ENCODE results near the gene NOTCH2.

Gene NOTCH2

DNA sequence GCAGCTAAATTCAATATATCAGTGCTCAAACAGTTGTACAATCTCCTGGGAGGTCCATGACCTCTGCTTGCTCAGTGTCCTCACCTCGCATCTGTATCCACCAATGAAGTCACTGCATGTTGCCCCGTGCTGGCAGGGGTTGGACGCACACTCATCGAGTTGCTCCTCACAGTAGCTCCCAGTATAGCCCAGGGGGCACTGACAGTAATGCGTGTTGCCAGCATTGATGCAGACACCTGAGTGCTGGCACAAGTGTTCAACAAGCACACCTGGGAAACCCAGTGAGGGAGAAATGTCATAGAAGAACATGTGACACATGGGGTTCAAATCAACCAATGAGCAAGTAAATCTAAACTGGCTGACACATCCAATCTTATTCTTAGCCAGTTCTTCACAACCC is 132.3 kb downstream of the NOTCH2 start:
- no peak for DNase-seq

DNA sequence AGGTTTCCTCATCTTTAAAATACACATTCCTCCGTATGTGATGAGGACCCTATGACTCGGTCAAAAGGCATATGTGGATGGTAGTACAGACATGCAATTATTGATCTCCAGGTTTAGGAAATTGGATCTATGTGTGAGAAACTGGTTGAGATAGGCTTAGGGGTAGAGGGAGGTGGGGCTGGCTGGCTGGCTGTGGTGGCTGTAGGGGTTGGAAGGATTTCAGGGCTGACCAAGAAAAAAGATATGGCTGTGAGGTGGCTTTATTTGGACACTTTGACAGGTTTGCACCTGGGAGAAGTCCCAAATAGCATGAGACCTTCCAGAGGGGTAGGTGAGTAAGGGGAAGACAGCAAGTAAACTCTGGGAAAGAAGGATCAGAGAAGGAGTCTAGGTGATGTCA is 133.5 kb downstream of the NOTCH2 start:
- no peak for DNase-seq

DNA sequence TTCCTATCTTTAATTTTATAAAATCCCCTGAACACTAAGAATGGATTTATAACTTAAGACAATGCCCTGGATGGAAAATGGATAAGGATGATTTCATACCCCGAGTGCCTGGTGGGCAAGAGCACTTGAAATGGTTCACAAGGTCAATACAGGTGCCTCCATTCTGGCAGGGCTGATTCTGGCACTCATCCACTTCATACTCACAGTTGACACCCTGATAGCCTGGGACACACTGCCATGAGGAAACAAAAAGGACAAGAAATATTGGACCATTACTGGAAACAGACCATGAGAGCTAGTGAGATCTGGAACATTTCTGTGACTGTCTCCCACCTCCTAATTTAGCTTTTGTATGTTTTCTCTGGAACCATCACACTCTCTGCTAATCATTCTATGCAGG is 134.1 kb downstream of the NOTCH2 start:
- DNase-seq = no peak

DNA sequence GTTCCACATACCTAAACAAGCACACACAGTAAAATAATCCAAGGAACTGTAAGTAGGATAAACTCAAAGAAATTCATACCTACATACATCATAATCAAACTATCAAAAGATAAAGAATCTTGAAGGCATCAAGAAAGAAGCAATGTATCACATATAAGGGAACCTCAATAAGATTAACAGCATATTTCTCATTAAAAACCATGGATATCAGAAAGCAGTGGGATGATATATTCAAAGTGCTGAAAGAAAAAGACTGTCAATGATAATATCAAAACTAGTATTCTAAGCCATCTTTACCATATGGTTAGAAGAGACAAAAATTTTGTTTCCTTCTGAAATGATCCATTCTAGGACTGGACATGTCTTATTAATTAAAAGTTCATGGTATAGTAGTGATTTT is 136.1 kb downstream of the NOTCH2 start:
- DNase-seq = no peak

DNA sequence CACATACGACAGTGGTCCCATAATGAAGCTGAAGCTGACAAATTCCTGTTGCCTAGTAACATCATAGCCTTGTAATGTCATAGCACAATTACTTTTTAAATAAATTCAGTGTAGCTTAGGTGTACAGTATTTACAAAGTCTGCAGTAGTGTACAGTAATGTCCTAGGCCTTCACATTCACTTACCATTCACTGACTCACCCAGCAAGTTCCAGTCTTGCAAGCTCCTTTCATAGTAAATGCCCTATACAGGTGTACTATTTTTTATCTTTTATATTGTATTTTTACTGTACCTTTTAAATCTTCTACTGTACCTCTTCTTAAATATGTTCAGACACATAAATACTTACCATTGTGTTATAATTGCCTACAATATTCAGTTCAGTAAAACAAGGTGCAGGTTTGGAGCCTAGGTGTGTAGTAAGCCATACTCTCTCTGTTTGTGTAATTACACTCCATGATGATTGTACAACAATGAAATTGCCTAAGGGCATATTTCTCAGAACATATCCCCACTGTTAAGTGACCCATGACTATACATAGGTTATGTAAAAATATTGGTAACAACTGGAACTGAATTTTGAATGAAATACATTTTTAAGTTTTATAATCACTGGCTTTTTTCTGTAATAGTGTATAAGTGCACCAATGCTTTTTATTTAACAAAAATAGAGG is 139.7 kb downstream of the NOTCH2 start:
- DNase-seq = no peak

DNA sequence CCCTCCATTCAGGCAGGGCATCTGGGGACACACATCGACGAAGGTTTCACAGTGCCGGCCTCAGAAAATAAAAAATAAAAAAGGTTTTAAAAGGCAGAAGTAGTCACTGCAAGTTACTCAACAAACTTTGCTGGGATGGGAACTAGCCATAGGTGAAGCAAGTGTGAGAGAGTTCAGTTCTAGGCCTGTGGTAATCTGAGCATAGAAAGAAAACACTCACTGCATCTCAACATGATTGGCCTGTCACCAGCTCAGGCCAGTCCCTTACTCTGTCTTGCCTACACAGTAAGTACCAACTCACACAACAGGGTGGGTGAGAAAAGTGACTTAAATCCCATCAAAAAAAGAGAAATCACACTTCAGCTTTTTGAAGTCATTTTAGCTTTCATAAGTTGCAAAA is 142.9 kb downstream of the NOTCH2 start:
- DNase-seq = no peak

DNA sequence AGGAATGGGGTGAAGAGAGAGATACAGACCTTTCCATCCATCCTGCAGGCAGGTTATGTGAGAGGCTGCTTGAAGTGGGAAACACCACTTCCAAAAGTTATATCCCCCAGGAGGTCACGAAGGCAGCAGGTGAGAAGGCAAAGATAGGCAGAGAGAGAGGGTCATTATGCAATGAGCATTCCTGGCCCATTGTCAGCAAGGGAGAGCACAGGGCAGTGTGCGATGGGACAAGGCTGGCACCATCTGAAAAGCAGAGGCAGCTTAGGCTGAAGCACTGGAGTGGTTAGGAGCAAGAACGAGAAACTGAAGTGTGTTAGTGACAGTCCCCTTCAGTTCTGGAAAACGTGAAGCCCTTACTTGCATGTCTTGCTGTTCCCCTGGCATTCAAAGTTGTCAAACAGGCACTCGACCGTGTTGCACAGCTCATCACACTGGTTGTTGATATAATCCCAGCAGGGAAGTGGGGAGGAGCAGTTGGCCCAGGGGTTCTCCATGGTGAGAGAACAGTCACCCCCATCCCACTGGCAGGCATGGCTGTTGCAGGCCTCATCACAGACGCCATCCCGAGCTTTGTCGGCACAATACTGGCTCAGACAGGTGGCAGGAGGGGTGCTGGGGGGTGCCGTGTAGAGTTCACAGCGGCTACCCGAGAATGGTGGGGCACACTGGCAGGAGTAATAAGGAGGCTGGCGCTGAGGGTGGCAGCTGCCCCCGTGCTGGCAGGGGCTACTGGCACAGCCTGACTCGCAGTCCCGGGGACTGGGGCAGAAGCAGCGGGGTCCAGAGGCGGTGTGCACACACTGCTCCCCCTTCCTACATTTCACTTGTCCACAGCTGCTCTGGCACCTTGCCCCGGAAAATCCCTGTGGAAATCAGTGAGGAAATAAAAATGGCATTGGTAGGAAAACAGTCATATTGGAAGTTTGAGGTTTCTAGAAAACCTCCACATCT is 144.2 kb downstream of the NOTCH2 start:
- no peak for DNase-seq

DNA sequence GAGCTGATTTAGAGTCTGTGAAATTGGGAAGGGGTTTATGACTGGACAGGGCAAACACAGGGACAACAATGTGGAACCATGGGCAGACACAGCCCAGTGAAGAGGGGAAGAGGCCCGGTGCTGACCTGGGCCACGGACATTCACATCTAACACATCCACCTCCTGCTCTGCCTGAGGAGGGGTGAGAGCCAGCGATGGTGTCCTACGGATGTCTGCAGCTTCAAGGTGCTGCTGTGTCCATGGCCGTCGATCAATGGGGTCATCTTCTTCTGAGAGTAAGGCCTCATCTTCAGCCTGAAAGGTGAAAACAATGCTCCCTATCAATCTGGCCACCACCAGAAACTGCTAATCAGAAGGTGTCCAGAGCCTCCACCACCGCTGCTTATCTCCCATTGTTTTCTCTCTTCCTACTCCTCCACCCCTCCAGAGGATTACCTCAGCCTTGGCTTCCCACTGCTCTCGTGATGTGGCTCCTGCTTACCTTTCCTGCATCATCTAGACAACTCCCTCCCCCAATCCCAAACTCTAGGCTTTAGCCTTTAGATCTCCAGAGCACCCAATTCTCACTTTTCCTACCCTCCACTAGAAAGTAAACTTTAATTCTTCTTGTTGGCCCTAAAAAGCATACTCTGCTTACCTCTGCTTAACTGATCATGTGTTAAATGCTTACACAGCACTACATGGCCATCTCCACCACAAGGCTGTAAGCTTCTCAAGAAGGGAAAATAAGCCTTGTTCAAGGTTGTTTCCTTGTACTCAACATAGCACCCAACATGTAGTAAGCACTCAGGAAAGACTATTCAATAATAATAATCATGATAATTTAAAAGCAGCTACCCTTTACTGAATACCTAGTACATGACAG is 149.1 kb downstream of the NOTCH2 start:
- DNase-seq = no peak

DNA sequence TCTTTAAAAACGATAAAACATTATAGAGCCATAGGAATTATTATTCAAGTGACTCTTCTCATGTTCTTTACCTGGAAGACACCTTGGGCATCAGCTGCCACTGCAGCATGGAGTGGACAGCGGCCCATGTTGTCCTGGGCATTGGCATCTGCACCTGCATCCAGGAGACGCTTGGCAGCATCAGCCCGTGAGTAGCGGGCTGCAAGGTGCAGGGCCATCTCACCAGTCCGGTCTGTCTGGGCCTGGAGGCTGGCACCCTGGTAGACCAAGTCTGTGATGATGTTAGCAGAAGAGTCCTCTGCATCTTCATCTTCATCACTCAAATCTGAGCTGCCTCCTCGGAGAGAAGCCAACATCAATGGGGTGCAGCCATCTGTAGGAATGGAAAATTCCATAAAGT is 150.2 kb downstream of the NOTCH2 start:
- no peak for DNase-seq

DNA sequence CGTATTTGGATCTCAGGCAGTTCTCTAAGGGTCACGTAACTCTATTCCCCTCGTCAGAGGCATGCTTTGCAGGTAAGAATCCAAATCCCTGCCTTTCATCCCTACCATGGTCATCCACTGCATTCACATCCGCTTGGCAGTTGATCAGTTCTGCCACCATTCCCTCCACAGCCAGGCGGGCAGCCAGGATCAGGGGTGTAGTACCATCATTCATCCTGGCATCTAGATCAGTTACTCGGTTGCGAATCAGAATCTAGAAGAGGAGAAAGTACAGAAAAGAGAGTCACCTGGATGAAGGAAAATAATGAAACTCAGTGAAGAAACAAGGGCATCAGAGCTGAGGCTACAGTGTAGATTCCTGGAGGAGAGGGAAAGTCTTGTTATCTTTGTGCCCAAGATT is 151.2 kb downstream of the NOTCH2 start:
- no peak for DNase-seq

DNA sequence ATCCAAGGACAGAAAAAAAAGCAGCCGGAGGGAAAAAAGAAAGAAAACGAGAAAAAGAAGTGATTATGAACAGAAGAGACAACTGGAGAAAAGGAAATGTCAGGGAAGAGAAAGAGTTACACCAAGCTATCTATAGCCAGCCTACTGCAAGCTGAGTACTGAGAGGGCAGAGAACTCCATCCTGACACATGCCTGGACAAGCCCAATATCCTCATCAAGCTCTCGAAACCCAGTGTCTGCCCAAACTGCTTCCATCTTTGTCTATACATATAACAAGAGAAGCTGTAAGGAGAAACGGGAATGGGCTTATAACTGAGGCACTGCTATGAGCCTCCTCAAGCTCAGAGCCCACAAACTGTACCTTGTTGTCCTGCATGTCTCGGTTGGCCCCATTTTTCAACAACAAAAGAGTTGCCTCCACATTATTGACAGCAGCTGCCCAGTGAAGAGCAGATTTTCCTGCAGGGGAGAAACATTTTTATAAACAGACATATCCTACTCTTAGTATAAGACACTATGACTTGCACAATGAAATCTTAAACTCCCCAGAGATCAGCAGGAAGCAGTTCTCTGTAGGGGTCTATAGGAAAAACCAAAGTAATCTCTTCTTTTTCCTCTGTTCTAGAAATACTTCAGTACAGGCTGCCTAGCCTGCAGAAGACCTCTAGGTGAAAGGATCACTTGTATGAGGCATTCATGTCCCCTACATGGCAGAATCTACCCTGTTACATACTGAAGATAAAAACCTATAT is 152.0 kb downstream of the NOTCH2 start:
- no peak for DNase-seq

DNA sequence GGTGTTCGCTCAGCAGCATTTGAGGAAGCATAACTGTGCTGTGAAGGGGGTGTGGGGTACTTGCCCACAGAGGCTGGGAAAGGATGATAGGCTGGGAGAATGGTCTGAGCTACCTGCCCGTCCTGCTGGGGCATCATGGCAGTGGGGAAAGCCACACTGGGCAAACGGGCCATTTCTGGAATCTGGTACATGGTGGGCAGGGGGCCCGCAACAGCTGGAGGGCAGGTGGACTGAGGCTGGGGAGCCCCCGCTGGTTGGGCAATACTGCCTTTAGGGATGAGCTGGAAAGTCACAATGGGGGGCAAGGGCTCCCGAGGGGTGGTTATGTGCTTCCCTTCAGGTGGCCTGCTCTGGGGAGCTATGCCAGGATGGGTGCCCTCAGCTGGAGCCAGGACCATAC is 153.9 kb downstream of the NOTCH2 start:
- DNase-seq = no peak

DNA sequence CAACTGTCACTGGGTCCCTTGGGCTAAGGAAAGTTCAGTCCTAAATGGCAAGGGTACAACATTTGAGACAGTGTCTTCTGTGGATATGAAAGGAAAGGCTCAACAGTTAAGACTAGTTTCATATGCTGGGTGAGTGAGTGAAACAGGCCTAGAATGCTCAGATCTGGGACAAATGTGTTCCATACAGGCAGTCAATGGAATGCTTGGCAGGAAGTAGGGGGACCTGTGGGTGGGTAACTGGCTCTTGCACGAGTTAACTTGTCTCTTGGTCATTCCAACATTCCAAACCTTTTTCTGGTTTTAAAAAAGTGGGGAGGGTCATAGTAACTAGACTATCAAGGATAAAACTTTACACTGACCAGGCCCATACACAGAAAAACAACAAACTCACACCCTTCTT is 155.4 kb downstream of the NOTCH2 start:
- no peak for DNase-seq

DNA sequence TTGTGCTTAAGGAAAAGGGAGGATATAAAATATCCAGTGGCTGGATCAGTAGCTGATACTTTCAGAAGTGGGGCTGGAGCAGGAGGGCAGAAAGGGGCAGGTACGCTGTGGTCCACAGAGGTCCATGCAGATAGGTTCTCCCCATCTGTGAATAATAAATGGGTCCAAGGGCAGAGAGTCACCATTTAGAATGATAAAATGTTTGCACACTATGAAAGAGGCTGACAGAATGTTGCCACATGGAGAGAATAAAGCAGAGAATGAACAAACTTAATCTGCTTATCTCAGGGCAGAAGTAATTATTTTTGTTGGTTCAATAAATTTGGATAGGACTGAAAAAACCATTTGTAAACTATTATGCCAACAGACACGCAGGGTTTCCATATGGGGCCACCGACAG is 156.5 kb downstream of the NOTCH2 start:
- DNase-seq = no peak

DNA sequence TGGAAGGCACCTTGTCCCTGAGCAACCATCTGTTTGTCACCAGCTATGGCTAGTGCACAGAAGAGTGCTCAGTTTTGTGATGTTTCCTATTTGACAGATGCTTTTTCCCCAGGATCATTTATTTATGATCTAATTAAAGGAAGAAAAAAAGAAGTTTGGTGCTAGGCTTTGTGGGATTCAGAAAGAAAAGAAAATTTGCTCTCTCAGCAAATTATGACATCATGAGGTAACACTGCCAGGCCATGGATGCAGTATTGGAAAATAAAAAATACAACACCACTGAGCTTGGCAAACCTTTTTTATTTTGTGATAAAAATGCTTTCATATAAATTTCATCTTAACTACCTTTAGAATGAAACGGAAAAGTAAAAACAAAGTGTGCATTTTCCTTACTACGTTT is 157.7 kb downstream of the NOTCH2 start:
- no peak for DNase-seq

DNA sequence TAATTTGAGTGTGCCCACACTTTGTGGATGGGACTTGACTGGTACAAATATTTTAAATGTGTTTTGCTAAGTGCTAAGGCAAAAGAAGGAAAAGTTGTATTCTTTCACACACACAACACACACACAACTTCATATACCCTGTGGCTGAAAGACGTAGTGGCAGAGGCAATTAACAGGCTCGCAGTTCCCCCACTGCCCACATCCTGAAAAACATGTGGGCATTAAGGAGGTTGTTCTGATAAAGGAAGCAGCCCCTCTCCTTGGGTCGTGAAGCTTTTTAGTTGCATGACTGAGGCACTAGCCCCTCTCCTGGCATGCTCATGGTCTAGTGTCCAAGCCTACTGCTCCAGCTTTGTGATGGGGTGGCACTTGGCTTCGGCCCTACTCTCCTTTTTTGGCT is 158.8 kb downstream of the NOTCH2 start:
- no peak for DNase-seq

DNA sequence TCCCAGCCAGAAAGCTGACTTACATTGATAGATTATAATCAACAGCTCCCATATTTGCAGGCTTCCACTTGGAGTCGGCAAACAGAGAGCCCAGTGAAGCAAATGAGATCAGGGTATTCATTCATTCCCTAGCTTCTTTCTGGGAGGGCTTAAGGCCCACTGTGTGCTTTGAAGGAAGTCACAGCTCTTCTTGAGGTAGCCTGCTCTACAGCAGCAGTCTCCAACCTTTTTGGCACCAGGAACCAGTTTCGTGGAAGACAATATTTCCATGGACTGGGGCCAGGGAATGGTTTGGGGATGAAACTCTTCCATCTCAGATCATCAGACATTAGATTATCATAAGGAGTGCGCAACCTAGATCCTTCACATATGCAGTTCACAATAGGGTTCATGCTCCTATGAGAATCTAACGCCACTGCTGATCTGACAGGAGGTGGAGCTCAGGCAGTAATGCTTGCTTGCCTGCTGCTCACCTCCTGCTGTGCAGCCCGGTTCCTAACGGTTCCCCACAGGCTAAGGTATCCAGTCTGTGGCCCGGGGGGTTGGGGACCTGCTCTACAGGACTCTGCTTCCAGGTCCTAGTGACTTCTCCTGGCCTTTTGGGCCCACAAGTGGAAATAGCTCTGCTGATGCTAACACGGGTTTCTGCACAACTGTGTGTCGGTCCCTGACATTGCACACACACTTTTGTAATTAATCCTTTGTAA is 159.4 kb downstream of the NOTCH2 start:
- no peak for DNase-seq

DNA sequence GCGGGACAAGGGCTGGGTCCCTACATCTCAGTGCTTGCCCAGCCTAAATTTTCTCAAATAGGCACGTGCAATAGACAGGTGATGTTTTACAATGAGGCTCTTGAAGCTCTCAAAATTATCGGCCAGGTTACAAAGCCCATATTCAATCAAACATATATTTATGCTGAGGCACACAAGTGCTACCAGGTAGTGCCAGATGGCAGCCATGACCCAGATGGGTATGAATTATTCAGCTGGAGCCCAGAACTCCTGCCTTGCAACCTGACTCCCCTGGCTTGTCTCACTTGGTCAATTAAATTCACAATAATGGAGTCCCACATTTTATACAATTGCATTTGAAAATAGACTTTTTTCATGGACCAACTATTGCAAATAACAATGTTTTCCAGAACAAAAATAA is 160.8 kb downstream of the NOTCH2 start:
- no peak for DNase-seq

DNA sequence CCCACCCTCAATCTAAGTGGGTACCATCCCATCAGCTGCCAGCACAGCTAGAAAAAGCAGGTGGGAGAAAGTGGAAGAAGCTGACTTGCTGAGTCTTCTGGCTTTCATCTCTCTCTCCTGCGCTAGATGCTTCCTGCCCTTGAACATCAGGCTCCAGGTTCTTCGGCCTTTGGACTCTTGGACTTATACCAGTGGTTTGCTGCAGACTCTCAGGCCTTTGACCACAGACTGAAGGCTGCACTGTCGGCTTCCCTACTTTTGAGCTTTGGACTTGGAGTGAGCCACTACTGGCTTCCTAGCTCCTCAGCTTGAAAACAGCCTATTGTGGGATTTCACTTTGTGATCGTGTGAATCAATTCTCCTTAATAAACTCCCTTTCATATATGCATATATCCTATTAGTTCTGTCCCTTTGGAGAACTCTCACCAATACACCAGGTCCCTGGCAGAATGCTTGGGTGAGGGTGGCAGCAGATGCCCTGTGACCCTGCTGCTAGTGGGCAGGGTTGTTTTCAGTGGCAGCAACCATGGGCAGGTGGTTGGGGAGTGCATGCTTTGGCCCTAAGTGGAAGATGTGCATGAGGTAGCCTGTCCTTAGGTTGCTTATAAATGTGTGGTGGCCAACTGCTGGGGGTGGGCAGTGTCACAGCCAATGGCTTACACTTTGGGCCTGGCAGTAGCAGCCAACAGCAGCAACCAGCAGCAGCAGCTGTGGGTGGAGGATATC is 162.4 kb downstream of the NOTCH2 start:
- no peak for DNase-seq

DNA sequence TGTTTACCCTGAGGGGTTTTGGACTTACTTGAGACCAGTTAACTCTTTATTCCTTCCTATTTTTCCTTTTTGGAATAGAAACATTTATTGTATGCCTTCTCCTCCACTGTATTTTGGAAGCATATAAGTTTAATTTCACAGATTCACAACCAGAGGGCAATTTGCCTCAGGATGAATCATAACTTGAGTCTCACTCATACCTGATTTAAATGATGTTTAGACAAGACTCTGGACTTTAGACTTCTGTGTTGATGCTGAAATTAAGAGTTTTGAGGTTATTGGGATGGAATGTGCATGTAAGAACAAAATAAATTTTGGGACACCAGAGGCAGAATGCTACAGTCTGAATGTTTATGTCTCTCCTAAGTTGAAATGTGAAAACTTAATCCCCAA is 166.0 kb downstream of the NOTCH2 start:
- no peak for DNase-seq

DNA sequence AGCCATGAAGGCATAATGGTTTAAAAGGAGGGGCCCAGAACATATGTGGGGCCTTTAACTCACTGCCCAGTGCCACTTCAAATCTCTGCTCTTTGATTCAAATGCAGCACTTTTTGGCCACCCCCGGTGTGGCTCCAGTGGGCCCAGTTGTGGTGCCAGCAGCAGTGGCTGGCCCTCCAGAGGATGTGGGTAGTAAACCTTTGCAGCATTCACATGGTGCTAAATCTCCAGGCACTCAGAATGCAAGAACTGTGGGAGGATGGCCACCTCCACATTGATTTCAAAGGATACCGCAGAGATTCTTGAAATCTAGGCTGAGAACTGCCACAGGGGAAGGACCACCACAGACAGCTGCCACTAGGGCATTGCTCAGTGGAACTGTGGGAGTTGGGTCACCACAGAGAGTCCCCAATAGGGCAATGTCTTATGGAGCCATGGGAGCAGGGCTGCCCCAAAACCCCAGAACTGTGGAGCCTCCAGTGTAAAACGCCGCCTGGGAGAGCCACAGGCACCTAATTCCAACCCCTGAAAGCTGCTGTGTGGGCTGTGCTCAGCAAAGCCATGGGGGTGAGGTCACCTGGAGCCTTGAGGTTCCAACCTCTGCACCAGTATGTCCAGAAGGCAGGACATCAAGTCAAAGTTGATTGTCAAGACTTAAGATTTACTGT is 166.6 kb downstream of the NOTCH2 start:
- no peak for DNase-seq

All from activated T-cell treated with anti-CD3 and anti-CD28 coated beads, Interleukin-2, amount 50 U/mL, for 48 hours (primary cell).